ENCODE measurements around the gene PHGDH. TPM values are rescaled to one million over a fixed set of nuclear protein-coding genes. Genes with fewer than 3 reads are reported as not detected.

PHGDH gene
- total RNA-seq, 1 donor from 2014 or later: 452 TPM

DNA sequence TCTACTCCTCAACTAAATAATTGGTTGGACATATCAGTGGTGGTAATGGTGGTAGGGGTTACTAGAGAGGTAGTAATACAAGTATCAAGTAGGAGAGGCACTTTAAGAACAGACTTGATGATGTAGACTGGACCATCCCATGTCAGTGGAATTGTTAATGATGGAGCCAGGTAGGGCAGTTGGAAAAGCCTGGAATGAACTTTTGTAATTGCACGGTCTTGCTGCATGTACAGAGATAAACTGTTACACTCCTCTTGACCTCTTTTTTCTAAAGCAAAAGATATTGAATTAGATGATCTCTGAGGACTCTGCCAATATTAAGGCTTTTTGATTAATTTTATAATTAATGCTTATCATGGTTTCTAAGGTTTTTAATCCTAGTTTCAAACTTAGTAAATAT, 51.2 kb downstream of the PHGDH start:
- Mint-ChIP-seq H3K4me1 (ENCODE audit: low read depth) (peaks cover 27% of the 10 kb centered on the region), H3K27ac (no peak overlapping the region), H3K4me3 (ENCODE audit: low read depth) (no peak overlapping the region), H3K27me3 (no peaks in the 10 kb centered on the region), H3K9me3 (ENCODE audit: low read depth) (no peaks in the 10 kb centered on the region), H3K36me3 (ENCODE audit: insufficient read depth) (peaks cover 19% of the 10 kb centered on the region)
- no peak for DNase-seq (ENCODE audit: low spot score, unreplicated experiment)
- no peak for TF ChIP-seq CTCF (IDR thresholded peaks at IDR 0.05; ENCODE audit: unreplicated experiment)

DNA sequence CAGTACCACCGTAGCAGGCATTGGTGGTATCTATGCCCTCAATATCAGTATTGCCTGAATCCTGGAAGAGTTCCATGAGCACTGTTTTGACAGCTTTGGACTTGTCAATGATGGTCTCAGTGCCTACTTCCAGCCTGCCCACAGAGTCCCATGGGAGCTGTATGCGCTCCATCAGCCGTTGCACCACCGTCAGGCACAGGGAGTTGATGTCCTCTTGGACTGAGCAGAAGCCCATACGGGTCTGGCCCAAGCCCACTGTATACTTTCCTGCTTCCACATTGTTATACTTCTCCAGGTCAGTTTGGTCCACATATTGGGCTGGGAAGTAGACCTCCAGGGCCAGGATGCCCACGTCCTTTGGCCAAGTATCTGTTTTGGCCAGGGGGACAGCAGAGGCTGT, 52.5 kb downstream of the PHGDH start:
- no peak overlapping the region for H3K27ac Mint-ChIP-seq
- TF ChIP-seq CTCF (IDR thresholded peaks at IDR 0.05; ENCODE audit: unreplicated experiment): no peak
- H3K4me1 Mint-ChIP-seq (ENCODE audit: low read depth): peaks cover 27% of the 10 kb centered on the region
- no peak for DNase-seq (ENCODE audit: low spot score, unreplicated experiment)
- peaks cover 18% of the 10 kb centered on the region for H3K36me3 Mint-ChIP-seq (ENCODE audit: insufficient read depth)
- H3K27me3 Mint-ChIP-seq: no peaks in the 10 kb centered on the region
- H3K4me3 Mint-ChIP-seq (ENCODE audit: low read depth): no peak overlapping the region
- no peaks in the 10 kb centered on the region for H3K9me3 Mint-ChIP-seq (ENCODE audit: low read depth)

DNA sequence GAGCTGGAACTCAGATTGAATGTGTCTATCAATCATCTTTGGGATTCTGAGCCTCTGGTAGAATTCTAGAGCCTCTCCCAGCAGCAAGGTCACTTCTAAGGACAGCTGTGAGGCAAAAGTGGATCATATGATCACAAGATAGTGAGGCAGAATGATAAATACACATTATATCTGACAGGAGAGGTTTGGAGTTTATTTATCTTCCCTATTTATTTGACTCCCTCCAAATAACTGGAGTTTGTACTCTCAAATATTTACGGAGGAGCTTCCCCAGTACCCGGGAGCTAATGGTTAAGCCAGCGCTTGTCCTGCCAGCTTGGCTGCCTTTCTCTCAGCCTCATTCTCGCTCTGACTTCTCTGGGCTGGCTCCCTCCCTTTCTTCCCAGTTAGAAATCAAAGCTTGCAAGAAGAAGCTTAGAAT, 54.6 kb downstream of the PHGDH start:
- Mint-ChIP-seq H3K4me3 (ENCODE audit: low read depth) (peak overlapping the region; percentile 73), H3K27me3 (no peaks in the 10 kb centered on the region), H3K4me1 (ENCODE audit: low read depth) (peaks cover 27% of the 10 kb centered on the region), H3K9me3 (ENCODE audit: low read depth) (no peaks in the 10 kb centered on the region), H3K27ac (peak overlapping the region; percentile 89), H3K36me3 (ENCODE audit: insufficient read depth) (peaks cover 12% of the 10 kb centered on the region)
- no peak for DNase-seq (ENCODE audit: low spot score, unreplicated experiment)
- no peak for TF ChIP-seq CTCF (IDR thresholded peaks at IDR 0.05; ENCODE audit: unreplicated experiment)

DNA sequence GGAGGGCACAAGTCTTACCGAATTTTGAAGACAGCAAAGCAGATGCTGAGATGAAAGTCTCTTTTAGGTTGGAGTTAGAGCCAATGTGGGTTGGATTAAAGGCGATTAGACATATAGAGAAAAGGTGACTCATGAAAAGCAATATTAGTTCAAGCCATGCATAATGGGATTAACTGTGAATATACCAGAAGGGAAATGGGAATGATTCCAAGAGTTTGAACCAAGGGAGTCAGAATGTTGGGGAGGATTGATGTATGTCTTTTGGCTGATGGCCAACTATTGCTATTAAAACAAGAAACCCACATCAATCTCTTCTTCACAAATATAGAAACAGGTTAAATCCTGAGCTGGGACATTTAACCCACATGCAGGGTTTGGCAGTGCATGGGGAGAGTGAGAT, 55.8 kb downstream of the PHGDH start:
- peaks cover 12% of the 10 kb centered on the region for H3K36me3 Mint-ChIP-seq (ENCODE audit: insufficient read depth)
- H3K9me3 Mint-ChIP-seq (ENCODE audit: low read depth): no peaks in the 10 kb centered on the region
- H3K27me3 Mint-ChIP-seq: no peaks in the 10 kb centered on the region
- H3K27ac Mint-ChIP-seq: peak overlapping the region; percentile 89
- peaks cover 27% of the 10 kb centered on the region for H3K4me1 Mint-ChIP-seq (ENCODE audit: low read depth)
- TF ChIP-seq CTCF (IDR thresholded peaks at IDR 0.05; ENCODE audit: unreplicated experiment): no peak
- H3K4me3 Mint-ChIP-seq (ENCODE audit: low read depth): peak overlapping the region; percentile 73
- no peak for DNase-seq (ENCODE audit: low spot score, unreplicated experiment)

DNA sequence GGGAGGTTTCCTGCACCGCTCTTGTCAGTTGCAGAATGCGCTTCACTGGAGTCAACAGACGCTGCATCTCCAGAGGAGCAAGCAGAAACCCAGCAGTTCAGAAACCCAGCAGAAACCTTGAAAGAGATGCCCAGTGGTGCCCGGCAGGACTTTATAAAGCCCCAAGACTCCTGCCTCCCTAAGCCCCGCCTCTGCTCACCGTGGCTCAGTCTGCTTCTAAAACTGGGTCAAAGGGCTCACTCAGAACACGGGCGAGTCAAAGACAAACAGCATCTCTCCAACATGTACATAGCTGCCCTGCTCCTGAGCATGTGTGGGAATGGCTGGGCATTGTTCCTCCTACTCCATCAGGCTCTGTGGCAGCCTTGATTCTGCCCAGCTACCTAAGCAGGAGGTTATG, 57.0 kb downstream of the PHGDH start, which contains the start of gene HMGCS2:
Gene HMGCS2 (minus strand): TSS at position 128 of the 400 bp plus-strand sequence. CDS start 61 bp downstream, at position 67.
- TF ChIP-seq CTCF (IDR thresholded peaks at IDR 0.05; ENCODE audit: unreplicated experiment): no peak
- H3K9me3 Mint-ChIP-seq (ENCODE audit: low read depth): no peaks in the 10 kb centered on the region
- H3K4me3 Mint-ChIP-seq (ENCODE audit: low read depth): peak within 1 kb of the TSS; percentile 73
- H3K36me3 Mint-ChIP-seq (ENCODE audit: insufficient read depth): peaks cover 9% of the 10 kb centered on the region
- no peaks in the 10 kb centered on the region for H3K27me3 Mint-ChIP-seq
- H3K27ac Mint-ChIP-seq: peak within 1 kb of the TSS; percentile 77
- peaks cover 33% of the 10 kb centered on the region for H3K4me1 Mint-ChIP-seq (ENCODE audit: low read depth)
- DNase-seq (ENCODE audit: low spot score, unreplicated experiment): no peak

All from progenitor cell of endocrine pancreas (in vitro differentiated cells).